HG03064 (cell line): Measurements from ENCODE around the gene PIKFYVE.
"Not testable (repeated sequence)": the region's sequence is repeated elsewhere in the genome, so short reads cannot be mapped to it uniquely, and the experiment has no call there.

Experiments
- ATAC-seq: cut with Tn5 transposase; IDR thresholded peaks from one replicate; pipeline ENCODE4 v1.9.1; 2021; ENCODE audit warnings: low read depth; ENCODE audit not compliant: unreplicated experiment

Gene PIKFYVE

DNA sequence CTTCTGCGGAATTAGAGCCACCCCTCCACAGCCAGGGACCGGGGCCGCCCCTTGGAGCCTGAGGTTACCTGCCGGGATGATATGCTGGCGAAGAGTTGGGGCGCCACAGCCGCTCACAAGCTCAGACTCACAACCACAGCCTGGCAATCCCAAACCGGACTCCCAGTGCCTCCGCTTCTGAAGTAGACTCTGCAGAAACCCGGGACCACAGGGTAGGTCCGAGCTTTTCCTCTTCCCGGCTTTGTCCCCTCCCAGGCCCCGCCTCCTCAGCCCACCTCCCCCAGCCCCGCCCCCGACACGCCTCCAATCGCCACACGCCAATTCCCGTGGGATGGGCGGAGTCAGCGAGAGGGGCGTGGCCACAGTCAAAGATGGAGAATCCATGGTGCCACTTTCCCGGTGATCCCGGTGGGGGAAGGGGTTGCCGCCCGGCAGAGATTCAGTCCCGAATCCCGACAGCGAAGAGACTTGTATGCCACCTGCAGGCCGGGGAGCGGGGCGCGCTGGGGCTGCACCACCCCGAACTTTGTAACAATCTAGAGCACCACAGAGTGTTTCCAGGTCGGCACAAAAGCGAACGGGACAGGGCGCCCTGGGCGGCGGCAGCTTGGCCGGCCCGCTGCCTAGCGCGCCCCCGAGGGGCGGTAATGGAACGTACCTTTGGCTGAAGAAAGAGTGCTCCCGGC, 11.0 kb upstream of the PIKFYVE start, which contains the start of gene IDH1:
Gene IDH1, minus strand, starts transcription at position 201 of the 686 bp plus-strand sequence. CDS start 3,520 bp downstream, outside the sequence.
- peak; percentile 76 for ATAC-seq

DNA sequence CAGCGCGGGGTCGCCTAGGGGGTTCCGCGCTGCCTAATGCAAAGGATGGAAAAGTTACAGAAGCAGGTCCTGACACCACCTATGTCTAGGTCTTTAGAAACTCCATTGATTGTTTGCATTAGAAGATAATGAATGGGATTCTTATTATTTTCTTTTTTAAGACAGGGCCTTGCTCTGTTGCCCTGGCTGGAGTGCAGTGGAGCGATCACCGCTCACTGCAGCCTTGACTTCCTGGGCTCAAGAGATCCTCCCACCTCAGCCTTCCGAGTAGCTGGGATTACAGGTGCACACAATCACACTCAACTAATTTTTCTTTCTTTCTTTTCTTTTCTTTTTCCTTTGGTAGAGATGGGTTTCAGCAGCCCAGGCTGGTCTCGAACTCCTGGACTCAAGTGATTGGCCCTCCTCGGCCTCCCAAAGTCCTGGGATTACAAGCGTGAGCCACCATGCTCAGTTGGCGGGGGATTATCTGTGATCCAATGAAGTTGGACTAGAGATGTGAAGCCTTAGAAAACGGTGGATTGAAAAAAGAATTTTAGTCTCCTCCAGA, 10.4 kb upstream of the PIKFYVE start:
- peak; percentile 8 for ATAC-seq

DNA sequence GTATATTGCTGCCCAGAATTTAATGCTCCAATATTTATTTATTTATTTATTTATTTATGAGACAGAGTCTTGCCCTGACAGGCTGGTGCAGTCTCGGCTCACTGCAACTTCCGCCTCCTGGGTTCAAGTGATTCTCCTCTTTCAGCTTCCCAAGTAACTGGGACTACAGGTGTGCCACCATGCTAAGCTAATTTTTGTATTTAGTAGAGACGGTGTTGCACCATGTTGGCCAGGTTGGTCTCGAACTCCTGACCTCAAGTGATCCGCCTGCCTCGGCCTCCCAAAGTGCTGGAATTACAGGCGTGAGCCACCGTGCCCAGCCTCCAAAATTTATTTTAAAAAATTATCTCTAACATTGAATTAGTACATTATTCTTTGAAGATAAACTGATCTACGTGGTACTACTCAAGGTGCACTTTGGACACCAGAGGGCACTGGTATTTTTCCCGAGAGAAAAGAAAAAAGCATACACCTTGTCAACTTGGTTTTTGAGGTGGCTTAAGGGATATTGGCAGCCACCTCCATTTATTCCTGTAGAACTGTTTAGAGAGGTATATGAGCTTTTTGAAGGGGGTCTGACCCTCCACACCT, 9.8 kb upstream of the PIKFYVE start:
- no peak for ATAC-seq

DNA sequence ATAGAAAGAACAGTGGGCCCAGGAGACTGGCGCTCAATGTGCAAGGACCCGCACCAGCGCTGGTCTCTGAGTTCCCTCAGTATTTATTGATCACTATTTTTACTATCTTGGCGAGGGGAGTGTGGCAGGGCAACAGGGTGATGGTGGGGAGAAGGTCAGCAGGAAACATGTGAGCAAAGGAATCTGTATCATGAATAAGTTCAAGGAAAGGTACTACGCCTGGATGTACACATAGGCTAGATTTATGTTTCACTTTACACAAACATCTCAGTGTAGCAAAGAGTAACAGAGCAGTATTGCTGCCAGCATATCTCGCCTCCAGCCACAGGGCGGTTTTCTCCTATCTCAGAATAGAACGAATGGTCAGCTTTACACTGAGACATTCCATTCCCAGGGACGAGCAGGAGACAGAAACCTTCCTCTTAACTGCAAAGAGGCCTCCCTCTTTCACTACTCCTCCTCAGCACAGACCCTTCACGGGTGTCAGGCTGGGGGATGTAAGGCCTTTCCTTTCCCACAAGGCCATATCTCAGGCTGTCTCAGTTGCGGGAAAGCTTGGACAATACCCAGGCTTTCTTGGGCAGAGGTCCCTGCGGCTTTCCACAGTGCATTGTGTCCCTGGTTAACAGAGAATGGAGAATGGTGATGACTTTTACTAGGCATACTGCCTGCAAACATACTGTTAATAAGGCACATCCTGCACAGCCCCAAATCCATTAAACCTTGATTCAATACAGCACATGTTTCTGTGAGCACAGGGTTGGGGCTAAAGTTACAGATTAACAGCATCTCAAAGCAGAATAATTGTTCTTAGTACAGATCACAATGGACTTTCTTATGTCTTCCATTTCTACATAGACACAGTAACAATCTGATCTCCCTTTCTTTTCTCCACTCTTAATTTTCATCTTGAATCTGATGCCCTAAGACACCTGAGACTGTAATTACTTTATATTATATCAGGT, 8.9 kb upstream of the PIKFYVE start:
- ATAC-seq, result not testable (repeated sequence)

DNA sequence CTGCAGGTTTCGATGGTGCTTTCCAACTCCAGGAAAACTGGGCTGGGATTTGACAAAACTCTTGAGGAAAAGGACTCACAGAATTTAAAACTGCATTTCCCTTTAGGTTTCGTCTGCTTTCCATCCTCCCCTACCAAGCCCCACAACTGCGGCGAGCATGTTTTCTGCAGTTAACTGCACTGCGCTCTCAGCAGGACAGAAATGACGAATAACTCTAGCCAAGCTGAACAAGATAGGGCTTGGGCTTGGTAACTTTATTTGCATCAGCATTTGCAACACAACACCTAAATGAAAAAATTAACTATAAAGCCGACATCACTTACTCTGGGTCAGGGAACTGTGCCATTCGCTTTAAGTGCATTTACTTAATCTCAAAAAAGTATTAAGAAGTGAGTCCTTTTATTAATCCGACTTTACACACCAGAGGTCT, 669 bp upstream of the PIKFYVE start:
- ATAC-seq, result peak; percentile 38

DNA sequence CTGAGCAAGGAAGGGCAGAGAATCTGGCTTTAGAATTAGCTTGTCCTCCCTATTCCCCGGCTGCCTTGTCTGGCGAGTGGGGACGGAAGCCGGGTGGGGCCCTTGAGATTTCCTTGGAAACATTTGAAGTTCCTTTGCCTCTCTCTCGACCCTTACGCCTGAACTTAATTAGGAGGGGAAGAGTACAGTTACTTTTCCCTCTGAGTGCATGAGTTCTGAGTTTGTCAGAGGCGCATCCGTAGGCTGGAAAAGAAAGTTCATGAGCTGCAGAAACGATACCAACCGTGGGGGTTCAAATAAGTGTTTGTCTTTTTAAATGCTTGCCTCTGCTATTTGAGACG, 468 bp downstream of the PIKFYVE start:
- ATAC-seq, result peak; percentile 4

DNA sequence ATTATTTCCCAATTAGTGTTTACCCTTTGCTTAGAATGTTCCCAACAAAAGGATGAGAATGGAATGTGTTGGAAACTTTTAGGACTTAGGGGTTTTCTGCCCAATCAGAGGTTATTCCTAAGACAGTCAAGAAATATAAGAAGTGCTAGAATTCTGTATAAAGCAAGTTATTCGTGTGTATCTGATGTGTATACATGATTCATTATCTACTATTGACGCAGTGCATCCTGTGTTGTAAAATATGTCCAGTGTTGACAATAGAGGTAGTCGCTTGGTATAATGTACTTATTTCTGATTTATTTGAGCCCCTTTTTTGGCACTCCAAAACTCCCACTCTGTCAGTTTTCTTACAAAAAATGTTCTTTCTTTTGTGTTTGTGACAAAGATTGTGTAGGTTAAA, 881 bp downstream of the PIKFYVE start:
- ATAC-seq, result no peak

DNA sequence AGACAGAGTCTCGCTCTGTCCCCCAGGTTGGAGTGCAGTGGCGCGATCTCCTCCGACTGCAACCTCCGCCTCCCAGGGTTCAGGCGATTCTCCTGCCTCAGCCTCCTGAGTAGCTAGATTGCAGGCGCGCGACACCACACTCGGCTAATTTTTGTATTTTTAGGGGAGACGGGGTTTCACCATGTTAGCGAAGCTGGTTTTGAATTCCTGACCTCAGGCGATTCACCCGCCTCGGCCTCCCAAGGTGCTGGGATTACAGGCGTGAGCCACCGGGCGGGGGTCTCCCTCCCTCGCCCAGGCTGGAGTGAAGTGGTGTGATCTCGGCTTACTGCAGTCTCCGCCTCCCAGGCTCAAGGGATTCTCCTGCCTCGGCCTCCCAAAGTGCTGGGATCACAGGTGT, 1.5 kb downstream of the PIKFYVE start:
- not testable (repeated sequence) for ATAC-seq

DNA sequence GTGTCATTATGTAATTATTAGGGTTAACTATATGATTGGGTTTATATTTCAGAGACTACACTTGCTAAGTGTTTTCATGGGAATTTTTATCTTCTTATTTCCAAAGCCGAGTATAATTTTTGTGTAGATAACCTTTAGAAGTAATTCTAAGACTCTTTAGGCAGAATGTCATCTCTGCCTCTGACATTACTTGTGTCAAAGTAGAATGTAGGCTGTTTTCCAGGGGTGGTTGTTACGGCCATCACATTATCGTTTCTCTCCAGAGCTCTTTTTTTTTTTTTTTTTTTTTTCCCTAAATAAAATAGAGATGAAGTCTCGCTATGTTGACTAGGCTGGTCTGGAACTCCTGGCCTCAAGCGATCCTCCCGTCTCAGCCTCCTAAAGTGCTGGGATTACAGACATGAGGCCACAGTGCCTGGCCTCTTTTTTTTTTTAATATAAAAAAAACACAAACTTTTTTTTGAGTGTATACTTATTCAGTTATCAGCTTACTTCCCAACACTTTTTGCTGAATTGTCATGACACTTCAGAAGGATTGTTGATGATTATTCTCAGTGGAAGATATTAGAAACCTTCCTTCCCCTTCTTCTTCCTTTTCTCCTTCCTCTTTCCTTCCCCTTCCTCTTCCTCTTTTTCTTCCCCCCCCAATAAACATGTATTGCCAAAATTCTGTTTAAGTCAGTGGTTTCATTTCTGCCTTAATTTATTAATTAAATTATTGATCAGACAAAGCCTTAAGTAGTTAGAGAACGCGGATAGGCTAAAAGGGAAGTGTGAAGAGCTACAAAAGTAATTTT, 2.3 kb downstream of the PIKFYVE start:
- no peak for ATAC-seq

DNA sequence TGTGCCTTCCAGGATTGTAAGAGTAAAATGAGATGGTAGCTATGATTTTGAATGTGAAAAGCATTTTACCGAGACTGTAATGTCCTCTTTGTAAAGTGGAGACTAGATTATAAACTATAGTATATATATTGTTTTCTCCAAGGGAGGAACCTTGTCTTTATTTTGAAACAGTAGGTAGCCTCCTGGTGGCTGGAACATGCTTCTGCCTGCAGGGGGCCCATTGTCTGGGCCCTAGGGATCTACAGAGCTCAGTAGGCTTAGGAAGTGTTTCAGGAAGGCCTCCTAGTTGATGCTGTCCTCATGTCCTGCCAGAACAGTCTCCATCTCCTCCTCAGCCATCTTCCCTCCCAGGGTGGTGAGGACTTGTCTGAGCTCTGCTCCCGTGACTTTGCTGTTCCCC, 3.0 kb downstream of the PIKFYVE start:
- no peak for ATAC-seq

DNA sequence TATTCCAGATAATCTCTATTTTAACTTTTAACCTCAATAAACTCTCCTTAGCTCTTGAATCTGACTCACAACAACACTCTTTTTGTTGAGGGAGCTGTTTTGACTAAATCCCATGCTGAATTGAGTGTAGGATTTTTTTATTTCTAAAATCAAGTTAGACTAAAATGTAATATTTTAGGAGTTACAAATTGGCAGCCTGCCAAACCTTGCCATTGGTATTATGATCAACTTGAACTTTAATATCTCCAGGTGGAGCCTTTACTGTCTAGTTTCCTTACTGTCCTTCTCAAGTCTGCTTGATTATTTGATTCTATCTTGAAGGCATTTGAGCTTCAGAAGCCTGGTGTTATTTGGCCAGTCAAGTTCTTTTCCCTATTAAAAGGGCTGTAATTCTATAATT, 8.7 kb downstream of the PIKFYVE start:
- no peak for ATAC-seq

DNA sequence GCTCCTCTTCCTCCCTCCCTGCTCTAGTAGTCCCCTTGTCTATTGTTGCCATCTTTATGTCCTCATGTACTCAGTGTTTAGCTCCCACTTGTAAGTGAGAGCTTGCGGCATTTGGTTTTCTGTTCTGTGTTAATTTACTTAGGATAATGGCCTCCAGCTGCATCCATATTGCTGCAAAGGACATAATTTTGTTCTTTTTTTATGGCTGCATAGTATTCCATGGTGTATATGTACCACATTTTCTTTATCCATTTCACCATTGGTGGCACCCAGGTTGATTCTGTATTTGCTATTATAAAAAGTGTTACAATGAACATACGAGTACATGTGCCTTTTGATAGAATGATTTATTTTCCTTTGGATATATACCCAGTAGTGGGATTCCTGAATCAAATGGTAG, 12.5 kb downstream of the PIKFYVE start:
- no peak for ATAC-seq

DNA sequence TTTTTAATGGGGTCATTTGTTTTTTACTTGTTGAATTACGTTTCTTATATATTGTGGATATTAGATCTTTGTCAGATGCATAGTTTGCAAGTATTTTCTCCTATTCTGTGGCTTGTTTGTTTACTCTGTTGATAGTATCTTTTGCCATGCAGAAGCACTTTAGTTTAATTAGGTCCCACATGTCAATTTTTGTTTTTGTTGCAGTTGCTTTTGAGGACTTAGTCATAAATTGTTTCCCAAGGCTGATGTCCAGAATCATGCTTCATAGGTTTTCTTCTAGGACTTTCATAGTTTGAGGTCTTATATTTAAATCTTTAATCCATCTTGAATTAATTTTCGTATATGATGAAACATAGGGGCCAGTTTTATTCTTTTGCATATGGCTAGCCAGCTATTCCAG, 13.2 kb downstream of the PIKFYVE start:
- ATAC-seq, result no peak

DNA sequence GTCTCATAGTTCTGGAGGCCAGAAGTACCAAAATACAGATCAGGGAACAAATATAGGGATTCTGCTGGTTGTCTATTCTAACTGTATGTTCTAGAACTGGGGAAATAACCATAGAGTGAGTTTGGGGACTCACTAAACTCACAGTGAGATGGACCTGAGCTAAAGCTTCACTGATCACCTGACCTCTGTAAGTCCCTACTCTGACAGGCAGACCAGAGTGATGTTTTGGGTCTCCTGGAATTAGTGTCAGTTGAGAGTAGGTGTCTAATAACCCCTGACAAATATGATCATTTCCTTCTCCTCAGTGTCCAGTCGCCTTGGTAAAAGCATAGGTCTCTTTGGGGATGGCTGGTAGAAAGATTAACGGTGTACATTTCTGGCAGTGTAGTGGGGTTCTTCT, 14.2 kb downstream of the PIKFYVE start:
- ATAC-seq, result no peak

DNA sequence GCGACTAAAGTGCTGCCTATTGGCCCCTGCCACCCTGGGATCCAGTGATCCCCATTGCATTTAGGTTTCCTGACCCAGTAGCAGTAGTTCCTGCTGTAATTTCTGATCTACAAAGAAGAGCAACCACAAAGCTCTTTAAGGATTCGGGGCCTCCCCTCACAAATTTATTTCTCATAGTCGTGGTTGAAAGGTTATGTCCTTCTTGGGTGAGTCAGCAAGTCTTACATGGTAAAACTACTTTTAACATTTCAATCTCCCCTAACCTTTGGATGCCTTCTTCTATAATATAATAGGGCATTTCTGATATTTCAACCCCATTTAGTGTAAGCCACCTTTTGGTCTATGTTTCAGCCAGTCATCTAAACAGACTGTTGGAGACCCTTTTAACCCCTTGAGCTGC, 14.9 kb downstream of the PIKFYVE start:
- no peak for ATAC-seq

DNA sequence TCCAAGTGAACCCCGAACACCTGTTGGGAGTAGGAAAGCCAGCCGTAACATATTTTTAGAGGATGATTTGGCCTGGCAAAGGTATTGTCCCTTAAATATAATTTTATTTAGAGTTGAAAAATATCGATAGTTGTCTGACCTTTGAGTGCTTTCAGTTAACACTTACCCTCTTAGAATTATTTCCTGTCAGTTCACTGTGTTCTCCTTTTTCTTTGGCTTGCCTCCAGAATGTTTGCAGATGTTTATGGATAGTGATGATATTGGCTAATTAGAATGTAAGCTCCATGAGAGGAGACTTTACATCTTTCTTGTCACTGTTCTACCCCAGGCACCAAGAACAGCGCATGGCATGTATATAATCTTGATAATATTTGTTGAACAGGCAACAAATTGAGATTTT, 19.8 kb downstream of the PIKFYVE start:
- ATAC-seq, result no peak

DNA sequence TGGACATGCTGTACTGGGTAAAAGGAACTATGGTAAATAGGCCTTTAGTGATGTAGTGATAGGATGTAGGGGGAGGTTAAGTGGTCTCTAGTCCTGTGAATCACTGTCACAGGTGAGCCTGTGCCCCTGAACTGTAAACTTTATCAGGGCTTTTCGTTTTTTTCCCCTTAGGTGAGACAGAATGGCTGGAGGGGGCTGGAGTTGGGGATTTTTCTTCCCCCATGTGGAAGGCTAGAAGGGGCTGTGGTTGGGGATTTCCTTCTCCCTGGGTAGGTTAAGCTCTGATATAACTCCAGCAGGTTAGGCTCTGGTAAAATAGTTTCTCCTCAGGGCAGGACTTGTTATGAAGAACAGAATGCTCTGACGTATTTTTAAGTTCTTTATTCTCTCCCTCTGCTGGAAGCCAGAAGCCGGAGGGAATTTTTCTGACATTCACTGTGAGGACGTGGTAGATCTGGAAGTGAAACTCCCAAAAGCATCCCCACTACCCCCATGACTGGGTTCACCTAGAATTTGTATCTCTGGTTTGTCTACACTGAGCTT, 28.5 kb downstream of the PIKFYVE start:
- ATAC-seq, result peak; percentile 57

DNA sequence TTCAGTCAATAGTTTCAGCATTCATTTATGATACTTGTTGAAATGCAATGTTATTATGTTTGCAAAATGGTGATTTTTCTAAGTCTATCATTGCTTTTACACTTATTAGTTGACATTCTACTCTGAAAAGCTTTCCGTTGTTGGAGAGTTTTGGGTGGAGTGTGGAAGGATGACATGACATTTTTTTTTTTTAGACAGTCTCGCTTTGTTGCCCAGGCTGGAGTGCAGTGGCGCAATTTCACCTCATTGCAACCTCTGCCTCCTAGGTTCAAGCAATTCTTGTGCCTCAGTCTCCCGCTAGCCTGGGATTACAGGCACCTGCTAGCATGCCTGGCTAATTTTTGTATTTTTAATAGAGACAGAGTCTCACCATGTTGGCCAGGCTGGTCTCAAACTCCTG, 29.8 kb downstream of the PIKFYVE start:
- no peak for ATAC-seq

DNA sequence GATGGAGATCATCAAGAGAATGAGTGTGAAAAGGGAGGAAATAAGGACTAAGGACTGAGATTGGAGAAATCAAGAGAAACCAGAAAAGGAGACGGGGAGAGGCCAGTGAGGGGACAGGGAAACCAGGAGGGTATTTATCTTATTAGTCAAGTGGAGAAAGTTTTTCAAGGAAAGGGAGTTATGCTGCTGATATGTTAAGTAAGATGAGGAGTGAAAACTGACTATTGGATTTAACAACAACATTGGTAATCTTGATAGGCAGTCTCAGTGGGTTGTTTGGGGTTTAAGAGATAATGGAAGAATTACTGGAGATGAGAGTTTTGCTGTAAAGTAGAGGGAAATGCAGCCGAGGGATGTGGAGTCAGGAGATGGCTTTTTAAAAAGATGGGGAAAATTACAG, 30.6 kb downstream of the PIKFYVE start:
- no peak for ATAC-seq

DNA sequence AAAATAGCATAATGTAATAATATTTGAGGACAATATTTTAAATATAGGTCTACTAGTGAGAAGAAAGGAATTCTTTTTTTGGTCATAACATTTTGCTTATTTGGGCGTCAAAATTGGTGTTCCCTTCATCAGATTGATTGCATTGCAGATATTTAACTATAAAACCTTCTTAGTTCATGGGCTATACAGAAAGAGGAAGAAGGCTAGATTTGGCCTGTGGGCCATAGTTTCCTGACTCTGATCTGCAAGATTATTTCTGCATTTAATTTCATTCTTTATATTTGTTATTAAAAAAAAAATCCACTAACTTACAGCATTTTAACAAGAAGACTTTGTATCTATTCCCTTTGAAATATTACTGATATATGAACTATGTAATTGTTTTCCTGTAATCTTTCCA, 31.9 kb downstream of the PIKFYVE start:
- ATAC-seq, result no peak
